Suppressor macrophage (primary cell): ENCODE measurements around the gene IL17REL.

Source experiments
- DNase-seq, 4 experiments: peaks; one replicate each; pipeline ENCODE4 v3.0.0-alpha.2; 2020 to 2022

IL17REL gene

DNA sequence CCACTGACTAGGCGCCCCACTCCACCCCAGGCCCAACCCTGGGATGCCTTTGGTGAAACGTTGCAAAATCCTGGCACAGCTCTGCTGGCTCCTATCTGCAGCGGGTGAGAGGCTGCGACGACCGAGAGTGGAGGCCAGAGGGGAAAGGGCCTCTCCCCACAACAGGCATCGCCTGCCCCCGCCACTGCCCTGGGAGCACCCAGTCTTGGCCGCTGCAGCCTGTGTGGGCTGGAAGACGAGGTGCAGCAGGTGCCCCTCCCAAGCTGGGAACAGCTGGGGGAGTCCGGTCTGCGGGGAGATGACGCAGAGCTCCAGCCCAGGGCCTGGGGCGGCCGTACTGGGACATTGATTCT, 56.2 kb downstream of the IL17REL start:
- no peak for DNase-seq

- DNase-seq, result no peak
Measured at GRCh38 chr22:49955581-49956417, 56.8 kb downstream of the IL17REL start.

DNA sequence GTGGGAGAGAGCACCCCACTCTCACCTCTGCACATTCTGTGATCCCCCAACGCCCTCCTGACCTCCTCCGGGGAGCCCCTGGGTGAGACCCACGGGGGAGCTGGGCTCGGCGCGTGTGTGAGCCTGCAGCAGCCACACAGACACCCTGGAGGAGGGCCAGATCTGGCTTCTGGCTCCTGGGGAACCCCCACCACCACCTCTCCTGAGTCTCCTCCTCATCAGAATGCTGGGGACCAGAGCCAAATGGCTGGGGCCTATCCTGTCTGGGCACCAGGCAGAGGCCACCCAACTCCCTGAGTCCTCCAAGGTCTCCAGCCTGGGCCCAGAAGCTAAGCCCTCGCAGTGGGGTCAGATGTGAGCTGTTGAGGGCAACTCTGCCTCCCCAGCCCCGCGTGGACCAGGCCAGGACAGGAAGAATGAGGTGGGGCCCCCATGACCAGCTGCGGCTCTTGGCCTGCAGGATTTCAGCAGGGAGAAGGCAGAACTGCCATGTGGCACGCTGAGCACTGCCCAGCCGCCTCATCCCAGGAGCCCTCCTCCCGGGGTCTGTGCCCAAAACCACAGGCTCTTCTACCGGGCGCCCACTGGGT, 57.5 kb downstream of the IL17REL start:
- DNase-seq, result no peak

DNA sequence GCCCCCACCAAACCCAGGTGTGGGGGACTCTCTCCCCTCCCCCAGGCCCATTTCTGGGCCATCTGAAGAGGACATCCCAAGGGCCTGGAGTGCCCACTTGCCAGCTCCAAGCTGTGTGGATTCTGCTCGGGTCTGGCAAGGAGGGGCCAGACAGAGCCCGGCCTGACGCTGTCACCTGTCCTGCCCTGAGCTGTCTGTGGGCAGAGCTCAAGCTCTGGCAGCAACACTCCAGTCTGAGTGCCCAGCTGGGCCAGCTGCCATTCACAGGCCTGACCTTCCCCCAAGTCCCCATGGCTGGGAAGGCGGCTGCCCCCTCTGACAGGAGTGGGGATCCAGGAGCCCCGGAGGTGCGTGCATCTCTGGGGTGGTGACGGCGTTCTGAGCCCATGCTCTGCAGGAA, 58.2 kb downstream of the IL17REL start:
- no peak for DNase-seq

DNA sequence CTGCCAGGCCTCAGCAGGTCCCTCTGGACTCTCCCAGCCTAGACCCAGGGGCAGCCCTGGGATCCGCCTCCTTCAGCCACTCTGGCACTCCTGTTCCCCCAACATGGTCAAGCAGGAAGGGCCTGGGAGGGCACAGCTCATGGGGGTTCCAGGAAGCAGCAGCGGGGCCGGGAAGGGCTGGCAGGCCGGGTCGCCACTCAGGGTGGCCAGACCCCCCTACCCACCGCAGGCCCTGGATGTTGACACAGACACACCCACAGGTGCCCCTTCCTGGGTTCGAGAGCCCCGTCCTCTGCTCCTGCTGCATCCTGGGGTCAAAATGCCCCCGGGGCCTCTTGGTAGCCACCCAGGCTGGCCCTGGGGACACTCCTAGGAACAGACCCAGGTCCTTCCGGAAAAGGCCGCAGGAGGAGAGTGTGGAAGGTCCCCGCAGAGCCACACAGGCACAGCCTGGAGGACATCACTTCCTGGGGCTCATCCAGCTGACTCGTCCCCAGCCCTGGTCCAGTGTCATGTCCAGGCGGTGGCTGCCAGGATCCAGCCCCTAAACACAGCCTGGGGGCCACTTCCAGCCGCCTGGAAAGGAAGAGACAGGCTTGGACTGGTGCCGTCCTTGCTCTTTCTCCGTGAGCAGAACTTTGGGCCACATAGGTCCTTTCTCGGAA, 58.8 kb downstream of the IL17REL start:
- DNase-seq, result no peak

DNA sequence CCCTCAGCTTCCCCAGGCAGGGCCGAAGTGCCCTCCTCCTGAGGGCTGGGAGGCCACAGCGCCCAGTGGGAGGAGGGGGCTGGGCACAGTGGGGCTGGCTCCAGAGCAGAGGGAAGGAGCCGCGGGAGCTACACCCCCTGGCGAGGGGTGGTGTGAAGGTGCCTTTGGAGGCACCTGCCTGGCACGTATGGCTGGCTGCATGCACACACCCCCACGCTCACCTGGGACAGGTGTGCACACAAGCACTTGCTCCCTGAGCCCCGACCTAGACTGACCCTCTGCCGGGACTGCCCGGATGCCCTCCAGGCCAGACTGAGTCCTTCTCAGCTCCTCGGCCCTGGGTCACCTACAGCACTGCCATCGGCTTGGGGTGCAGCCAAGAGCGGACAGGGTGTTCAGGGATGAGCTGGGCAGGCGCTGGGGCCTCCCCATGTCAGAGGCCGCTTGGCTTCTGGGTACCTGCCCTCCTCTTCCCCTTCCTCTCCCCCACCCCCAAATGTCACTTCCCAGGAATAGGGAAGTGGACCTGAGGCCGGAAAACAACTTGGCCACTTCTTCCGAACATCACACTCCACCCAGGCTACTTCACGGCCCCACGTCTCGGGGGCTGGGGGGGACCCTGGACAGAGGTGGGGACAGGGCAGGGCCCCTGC, 59.4 kb downstream of the IL17REL start:
- peak in 1 of 4 experiments; percentile 43 for DNase-seq

DNA sequence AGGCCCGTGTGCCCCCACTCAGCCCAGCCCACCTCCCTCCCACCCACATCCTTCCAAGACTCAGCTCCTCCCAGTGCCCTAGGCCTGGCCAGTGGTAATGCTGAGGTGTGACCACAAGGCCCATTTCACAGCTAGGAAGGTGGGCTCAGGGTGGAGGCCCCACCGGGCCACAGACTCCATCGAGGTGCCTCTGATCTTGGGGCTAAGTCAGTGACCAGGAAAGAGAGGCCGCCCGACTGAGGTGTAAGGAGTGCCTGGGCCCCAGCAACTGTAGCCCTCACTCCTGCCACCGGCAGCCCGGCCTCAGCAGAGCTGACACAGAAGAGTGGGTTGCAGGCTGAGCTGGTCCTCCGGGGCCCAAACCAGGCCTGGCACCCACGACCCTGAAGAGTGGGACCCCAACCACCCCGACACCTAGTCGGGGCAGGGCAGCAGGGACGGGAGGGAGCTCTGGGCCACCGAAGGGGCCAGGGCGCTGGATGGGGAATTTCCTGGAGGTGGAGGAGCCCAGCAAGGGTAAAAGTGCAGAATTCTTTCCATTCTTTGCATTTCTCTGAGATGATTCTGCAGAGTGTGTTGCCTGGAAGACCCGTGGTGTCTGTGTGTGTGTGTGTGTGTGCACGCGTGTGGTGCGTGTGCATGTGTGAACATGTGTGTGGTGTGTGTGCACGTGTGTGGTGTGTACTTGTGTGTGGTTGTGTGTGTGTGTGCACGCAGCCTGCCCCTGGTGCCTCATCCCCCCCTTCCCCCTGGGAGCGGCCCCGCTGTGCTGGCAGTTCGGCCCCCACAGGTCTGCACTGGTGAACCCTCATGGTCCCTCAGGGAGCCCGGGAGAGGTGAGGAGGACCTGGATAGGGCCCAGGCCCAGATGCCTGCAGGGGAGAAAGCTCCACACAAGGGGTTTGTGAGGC, 60.3 kb downstream of the IL17REL start:
- DNase-seq, result no peak

GRCh38 chr22:49951678-49951985, 60.9 kb downstream of the IL17REL start:
- DNase-seq, result no peak

GRCh38 chr22:49951000-49951677, 61.4 kb downstream of the IL17REL start:
- DNase-seq, result peak in 3 of 4 experiments; percentile 47 to 66 (median 64)

DNA sequence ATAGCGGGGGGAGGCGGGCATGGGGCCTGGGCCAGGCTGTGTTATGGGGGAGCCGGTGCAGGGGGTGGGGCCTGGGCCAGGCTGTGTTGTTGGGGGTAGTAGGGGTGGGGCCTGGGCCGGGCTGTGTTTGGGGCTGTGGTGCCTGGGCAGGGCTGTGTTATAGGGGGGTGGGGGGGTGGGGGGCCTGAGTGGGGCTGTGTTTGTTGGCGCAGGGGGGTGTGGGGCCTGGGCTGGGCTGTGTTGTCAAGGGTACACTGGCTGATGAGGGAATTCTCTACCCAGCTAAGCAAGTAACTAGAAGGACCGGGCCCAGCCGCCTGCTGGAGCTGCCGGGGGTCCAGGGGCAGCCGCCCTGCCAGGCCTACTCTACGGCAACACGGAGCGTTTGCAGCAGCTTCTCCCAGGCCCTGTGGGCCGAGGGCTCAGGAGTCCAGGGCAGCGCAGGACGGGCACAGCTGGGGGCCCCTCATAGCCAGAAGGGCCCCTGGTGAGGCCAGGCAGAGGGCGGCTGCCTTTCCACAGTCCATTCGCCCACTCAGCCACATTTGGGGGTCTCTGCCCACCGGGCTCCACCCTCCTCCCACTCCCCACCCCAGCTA, 62.1 kb downstream of the IL17REL start:
- no peak for DNase-seq

GRCh38 chr22:49949914-49950292, 62.7 kb downstream of the IL17REL start:
- no peak for DNase-seq

- DNase-seq, result no peak
Measured at GRCh38 chr22:49948958-49949913, 63.3 kb downstream of the IL17REL start.

DNA sequence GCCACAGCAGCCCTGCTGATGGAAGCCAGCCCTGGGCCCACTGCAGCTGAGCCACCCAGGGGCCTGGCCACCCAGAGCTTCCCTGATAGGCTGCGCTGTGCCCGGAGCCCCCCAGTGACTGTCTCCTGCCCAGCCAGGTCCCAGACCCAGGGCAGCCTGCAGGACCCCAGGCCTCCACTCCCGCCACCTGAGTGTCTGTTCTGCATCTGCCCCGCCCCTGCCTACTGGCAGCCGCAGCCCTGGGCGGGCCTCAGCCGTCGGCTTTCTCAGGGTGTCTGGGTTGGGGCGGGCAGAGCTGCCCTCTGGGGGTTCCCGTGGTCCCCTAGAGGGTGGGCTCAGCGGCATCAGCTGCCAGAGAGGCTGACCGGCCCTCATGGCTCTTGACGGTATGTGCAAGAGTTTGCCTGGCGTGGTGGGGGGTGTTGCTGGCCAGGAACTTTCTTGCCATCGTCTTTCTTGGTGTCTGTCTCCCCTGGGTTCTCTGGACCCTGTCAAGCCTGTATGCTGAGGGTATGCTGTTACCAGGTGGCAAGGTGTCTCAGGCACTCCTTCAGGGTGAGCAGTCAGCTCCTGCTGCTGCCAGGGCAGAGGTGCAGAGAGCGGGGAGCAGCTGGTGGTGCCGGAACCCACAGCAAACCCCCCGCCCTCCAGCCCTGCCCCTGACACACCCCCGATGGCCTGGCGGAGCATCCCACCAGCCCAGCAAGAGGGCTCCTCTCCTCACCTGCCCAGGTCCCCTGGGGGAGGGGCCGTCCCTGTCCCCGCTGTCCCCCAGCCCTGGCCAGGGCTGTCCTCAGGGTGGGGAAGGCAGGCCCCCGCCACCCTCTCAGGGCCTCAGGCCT, 64.2 kb downstream of the IL17REL start:
- DNase-seq, result no peak

GRCh38 chr22:49947296-49947622, 65.3 kb downstream of the IL17REL start:
- DNase-seq, result no peak

DNA sequence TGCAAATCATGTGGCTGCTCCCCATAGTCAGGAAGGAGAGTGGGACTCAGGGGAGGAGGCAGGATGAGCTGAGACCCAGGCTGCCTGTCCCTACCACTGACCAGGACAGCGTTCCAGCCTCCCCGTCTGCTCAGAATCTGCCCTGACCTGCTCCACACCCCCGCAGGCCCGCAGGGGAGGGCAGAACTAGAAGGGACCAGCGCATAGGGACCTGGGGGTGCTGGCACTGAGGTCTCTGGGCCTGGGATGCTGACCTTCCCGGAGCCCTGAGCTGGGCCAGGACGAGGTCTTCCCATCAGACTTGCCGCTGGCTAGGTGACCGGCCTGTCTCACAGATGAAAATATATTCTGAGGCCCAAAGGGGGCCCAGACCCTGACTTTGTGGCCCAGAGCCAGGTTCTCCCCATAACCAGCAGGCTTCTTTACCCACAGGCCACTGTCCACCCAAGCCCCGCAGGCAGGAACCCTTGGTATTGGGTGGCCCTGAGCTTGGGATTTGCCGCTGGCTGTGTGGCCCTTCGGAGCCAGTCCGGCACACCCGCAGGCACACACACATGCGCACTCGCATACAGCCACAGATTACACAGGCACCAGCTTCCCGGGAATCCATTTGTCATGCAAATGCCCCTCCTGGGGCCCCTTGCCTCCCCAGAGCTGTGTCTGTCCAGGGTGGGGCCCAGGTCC, 65.8 kb downstream of the IL17REL start:
- DNase-seq, result no peak

DNA sequence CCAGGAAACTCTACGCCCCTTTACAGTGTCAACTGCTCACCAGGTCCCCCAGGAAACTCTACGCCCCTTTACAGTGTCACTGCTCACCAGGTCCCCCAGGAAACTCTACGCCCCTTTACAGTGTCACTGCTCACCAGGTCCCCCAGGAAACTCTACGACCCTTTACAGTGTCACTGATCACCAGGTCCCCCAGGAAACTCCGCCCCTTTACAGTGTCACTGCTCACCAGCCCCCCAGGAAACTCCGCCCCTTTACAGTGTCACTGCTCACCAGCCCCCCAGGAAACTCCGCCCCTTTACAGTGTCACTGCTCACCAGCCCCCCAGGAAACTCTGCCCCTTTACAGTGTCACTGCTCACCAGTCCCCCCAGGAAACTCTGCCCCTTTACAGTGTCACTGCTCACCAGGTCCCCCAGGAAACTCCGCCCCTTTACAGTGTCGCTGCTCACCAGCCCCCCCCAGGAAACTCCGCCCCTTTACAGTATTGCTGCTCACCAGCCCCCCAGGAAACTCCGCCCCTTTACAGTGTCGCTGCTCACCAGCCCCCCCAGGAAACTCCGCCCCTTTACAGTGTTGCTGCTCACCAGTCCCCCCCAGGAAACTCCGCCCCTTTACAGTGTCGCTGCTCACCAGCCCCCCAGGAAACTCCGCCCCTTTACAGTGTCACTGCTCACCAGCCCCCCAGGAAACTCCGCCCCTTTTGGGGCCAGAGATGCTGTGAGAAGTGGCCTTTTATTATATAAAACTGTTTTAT, 67.3 kb downstream of the IL17REL start:
- peak in 1 of 4 experiments; percentile 38 for DNase-seq
